ENCODE data around the gene SYCP2L. TPM values are rescaled to one million over a fixed set of nuclear protein-coding genes. Genes with fewer than 3 reads are reported as not detected.

The SYCP2L gene
- total and polyA plus RNA-seq, 2 of the 4 experiments (the other 2 are of a cell fraction): 0.05 TPM; not detected in 1

DNA sequence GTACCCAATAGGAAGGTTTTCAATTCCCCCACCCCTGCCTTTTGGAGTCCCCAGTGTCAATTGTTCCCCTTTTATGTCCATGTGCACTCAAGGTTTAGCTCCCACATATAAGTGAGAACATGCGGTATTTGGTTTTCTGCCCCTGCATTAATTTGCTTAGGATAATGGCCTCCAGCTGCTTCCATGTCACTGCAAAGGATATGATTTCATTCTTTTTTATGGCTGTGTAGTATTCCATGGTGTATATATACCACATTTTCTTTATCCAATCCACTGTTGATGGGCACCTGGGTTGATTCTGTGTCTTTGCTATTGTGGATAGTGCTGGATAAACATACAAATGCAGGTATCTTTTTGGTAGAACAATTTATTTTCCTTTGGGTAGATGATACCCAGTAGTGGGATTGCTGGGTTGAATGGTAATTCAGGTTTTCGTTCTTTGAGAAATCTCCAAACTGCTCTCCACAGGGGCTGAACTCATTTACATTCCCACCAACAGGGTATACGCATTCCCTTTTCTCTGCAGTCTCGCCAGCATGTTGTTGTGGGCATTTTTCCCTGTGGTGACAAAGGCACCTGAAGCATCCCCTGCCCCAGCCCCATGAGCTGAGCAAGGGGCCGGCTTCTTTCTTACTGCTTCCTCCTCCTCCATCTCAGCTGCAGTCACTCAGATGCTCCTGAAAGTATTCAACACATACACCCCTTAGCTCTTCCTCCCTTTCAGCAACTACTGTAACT, 90.5 kb downstream of the SYCP2L start:
- H3K4me1 ChIP-seq (ENCODE audit: control insufficient read depth, insufficient read depth, low read length): no peaks in the 10 kb centered on the region
- no peaks in the 10 kb centered on the region for H4K20me1 ChIP-seq (ENCODE audit: insufficient read depth, low read length)
- no peak overlapping the region for H2BK15ac ChIP-seq (ENCODE audit: low read depth, low read length)
- H2BK5ac ChIP-seq (ENCODE audit: low read depth, low read length, poor library complexity, severe bottlenecking): no peak overlapping the region
- no peak overlapping the region for H4K5ac ChIP-seq (ENCODE audit: low read depth, low read length)
- H2BK120ac ChIP-seq (ENCODE audit: low read depth, low read length): no peak overlapping the region
- intact Hi-C loops (cut with micrococcal nuclease) (no loop called here), dilution Hi-C loops (cut with HindIII; ENCODE audit: low sequenced_read_pairs, unreplicated experiment) (no loop called here), in situ Hi-C loops (cut with MboI; ENCODE audit: low sequenced_read_pairs) (no loop called here)
- no peaks in the 10 kb centered on the region; the same call in 1 of the 2 replicates for H3K27me3 ChIP-seq (ENCODE audit: control insufficient read depth, insufficient read depth, low read length)
- no peak overlapping the region for H3K14ac ChIP-seq (replicated peaks; ENCODE audit: low read depth, low read length)
- no peak overlapping the region for H3K4me2 ChIP-seq (ENCODE audit: low read depth, low read length)
- H2AK5ac ChIP-seq (ENCODE audit: low read depth, low read length): no peak overlapping the region
- TF ChIP-seq, protein P1, sequence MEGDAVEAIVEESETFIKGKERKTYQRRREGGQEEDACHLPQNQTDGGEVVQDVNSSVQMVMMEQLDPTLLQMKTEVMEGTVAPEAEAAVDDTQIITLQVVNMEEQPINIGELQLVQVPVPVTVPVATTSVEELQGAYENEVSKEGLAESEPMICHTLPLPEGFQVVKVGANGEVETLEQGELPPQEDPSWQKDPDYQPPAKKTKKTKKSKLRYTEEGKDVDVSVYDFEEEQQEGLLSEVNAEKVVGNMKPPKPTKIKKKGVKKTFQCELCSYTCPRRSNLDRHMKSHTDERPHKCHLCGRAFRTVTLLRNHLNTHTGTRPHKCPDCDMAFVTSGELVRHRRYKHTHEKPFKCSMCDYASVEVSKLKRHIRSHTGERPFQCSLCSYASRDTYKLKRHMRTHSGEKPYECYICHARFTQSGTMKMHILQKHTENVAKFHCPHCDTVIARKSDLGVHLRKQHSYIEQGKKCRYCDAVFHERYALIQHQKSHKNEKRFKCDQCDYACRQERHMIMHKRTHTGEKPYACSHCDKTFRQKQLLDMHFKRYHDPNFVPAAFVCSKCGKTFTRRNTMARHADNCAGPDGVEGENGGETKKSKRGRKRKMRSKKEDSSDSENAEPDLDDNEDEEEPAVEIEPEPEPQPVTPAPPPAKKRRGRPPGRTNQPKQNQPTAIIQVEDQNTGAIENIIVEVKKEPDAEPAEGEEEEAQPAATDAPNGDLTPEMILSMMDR (conservative IDR thresholded peaks at IDR 0.05; ENCODE audit: low read depth, low read length): no peak
- no peak for TF ChIP-seq CHD1 (IDR thresholded peaks at IDR 0.05; ENCODE audit: low read depth, low read length)
- no peak overlapping the region for H2AFZ ChIP-seq (replicated peaks; ENCODE audit: low read length, poor library complexity)
- no peaks in the 10 kb centered on the region for H3K36me3 ChIP-seq (ENCODE audit: control insufficient read depth, insufficient read depth, low read length)
- BruUV-seq (replicated peaks): no TSS peak
- ChIA-PET CTCF (interaction anchor here (1.0 kb wide), 1 partner anchor 29 kb away, joined by 3 read pairs; no protein-coding TSS in a partner anchor), POLR2A (ENCODE audit: unreplicated experiment) (no interaction called here)
- no peak overlapping the region for H3K27ac ChIP-seq (ENCODE audit: insufficient read depth, low read length)
- no peaks in the 10 kb centered on the region for H3K9me3 ChIP-seq (ENCODE audit: control insufficient read depth, insufficient read depth, low read length)
- no peak overlapping the region for H3K23ac ChIP-seq (ENCODE audit: low read depth, low read length)
- no peak overlapping the region for H4K91ac ChIP-seq (ENCODE audit: insufficient read depth, low read depth, low read length)
- no peak overlapping the region for H3K18ac ChIP-seq (ENCODE audit: low read depth, low read length)
- 88% methylated on average over 3 of the region's 5 CpGs; no CpG with 5 or more reads in 1 of the 2 experiments for WGBS, 2 experiments (ENCODE audit: extremely low coverage in 2 of 2, insufficient read length in 1 of 2)
- H3K4me3 ChIP-seq (ENCODE audit: insufficient read depth, low read depth, low read length): no peak overlapping the region
- ATAC-seq (ENCODE audit: low read depth) (no peak), DNase-seq (no peak)
- no peak overlapping the region for H2AK9ac ChIP-seq (replicated peaks; ENCODE audit: low read depth, low read length, poor library complexity)
- no peak overlapping the region for H3K9ac ChIP-seq (ENCODE audit: low read depth, low read length)
- H3K56ac ChIP-seq (ENCODE audit: extremely low read depth, insufficient read depth, low read length): no peak overlapping the region
- H4K8ac ChIP-seq (ENCODE audit: low read depth in 2 of 2, low read length in 2 of 2): no peak overlapping the region
- no peak overlapping the region for H3K4ac ChIP-seq (ENCODE audit: low read depth, low read length)
- H3K9me1 ChIP-seq (ENCODE audit: insufficient read depth, low read length): no peaks in the 10 kb centered on the region
- no peaks in the 10 kb centered on the region for H3K79me1 ChIP-seq (ENCODE audit: low read depth in 1 of 2, low read length in 2 of 2)
- no peak overlapping the region for H2BK20ac ChIP-seq (ENCODE audit: low read depth, low read length)

Data from IMR-90 (cell line).